Measurements from ENCODE around the gene LMO4. TPM values are rescaled to one million over a fixed set of nuclear protein-coding genes. Genes with fewer than 3 reads are reported as not detected.

LMO4 gene
- total and polyA plus RNA-seq, 2 donors (not counting 1 experiment from before 2014, with no cell fraction given), result 35.7 to 46.0 TPM

GRCh38 chr1:87327376-87328271 is 1.1 kb upstream of the LMO4 start:
- peak overlapping the region; percentile 28 to 83 (median 76) for H3K4me3 ChIP-seq (ENCODE audit: control extremely low read depth in 1 of 5, extremely low read depth in 1 of 5, insufficient read depth in 1 of 5, low read depth in 2 of 5, low read length in 4 of 5)
- no peaks in the 10 kb centered on the region for H3K9me3 ChIP-seq (ENCODE audit: control extremely low read depth in 1 of 3, control insufficient read depth in 2 of 3, insufficient read depth in 1 of 3, low read length in 2 of 3)
- peak overlapping the region; percentile 95 for H3K4me2 ChIP-seq (replicated peaks; ENCODE audit: low read depth, low read length, poor library complexity, severe bottlenecking)
- H2AFZ ChIP-seq (ENCODE audit: insufficient read depth, low read depth, low read length, poor library complexity, severe bottlenecking), result peak overlapping the region; percentile 86
- H3K9me3 Mint-ChIP-seq (ENCODE audit: insufficient read depth), result no peaks in the 10 kb centered on the region
- ChIA-PET POLR2A (interaction anchor here (1.0 kb wide), 1 partner anchor 52 kb away, joined by 3 read pairs; no protein-coding TSS in a partner anchor), CTCF (interaction anchor here (0.6 to 10.2 kb wide), 7 partner anchors 8 to 638 kb away, joined by 3 to 150 read pairs (median 4); no protein-coding TSS in a partner anchor)
- intact Hi-C loops (cut with micrococcal nuclease), result loop anchor here (1.0 to 10.0 kb wide), 7 partner anchors 9 to 1357 kb away; partner anchors contain the start of gene PKN2
- no peak for TF ChIP-seq CTCF (IDR thresholded peaks at IDR 0.05)
- no peak for TF ChIP-seq EZH2 (IDR thresholded peaks at IDR 0.05; ENCODE audit: borderline replicate concordance, insufficient read depth, low read depth, low read length, poor library complexity, severe bottlenecking)
- peak overlapping the region; percentile 94 for H3K27ac Mint-ChIP-seq
- 11% methylated on average over 20 of the region's 27 CpGs for WGBS (ENCODE audit: insufficient coverage)
- H3K4me1 ChIP-seq (ENCODE audit: control insufficient read depth in 2 of 2, insufficient read depth in 2 of 2, low read length in 2 of 2), result peaks cover 25 to 26% of the 10 kb centered on the region in 2 donors
- H3K4me3 Mint-ChIP-seq, result peak overlapping the region; percentile 92
- no peaks in the 10 kb centered on the region for H3K36me3 ChIP-seq (replicated peaks in 1 of 2; ENCODE audit: control extremely low read depth in 1 of 2, control insufficient read depth in 1 of 2, extremely low read depth in 1 of 2, insufficient read depth in 2 of 2, low read length in 1 of 2)
- peak overlapping the region; percentile 67 to 89 for H3K27ac ChIP-seq (ENCODE audit: low read length in 2 of 2)
- H4K20me1 ChIP-seq (ENCODE audit: control insufficient read depth, insufficient read depth, low read length, poor library complexity, severe bottlenecking), result no peaks in the 10 kb centered on the region
- ATAC-seq (ENCODE audit: low read depth) (no peak), DNase-seq (no peak)
- H3K79me2 ChIP-seq (ENCODE audit: control insufficient read depth, insufficient read depth, low read length), result peaks cover 10% of the 10 kb centered on the region
- peak overlapping the region; percentile 85 for H3K9ac ChIP-seq (ENCODE audit: low read length)
- no peaks in the 10 kb centered on the region for H3K27me3 Mint-ChIP-seq
- peaks cover 46% of the 10 kb centered on the region for H3K4me1 Mint-ChIP-seq
- no peaks in the 10 kb centered on the region for H3K27me3 ChIP-seq (replicated peaks in 1 of 4; ENCODE audit: control extremely low read depth in 1 of 4, control insufficient read depth in 3 of 4, insufficient read depth in 4 of 4, low read length in 3 of 4)
